ENCODE measurements around the gene COL4A4. TPM values are rescaled to one million over a fixed set of nuclear protein-coding genes. Genes with fewer than 3 reads are reported as not detected.

COL4A4 gene
- total RNA-seq, 1 donor from 2014 or later, result 8.9 TPM

DNA sequence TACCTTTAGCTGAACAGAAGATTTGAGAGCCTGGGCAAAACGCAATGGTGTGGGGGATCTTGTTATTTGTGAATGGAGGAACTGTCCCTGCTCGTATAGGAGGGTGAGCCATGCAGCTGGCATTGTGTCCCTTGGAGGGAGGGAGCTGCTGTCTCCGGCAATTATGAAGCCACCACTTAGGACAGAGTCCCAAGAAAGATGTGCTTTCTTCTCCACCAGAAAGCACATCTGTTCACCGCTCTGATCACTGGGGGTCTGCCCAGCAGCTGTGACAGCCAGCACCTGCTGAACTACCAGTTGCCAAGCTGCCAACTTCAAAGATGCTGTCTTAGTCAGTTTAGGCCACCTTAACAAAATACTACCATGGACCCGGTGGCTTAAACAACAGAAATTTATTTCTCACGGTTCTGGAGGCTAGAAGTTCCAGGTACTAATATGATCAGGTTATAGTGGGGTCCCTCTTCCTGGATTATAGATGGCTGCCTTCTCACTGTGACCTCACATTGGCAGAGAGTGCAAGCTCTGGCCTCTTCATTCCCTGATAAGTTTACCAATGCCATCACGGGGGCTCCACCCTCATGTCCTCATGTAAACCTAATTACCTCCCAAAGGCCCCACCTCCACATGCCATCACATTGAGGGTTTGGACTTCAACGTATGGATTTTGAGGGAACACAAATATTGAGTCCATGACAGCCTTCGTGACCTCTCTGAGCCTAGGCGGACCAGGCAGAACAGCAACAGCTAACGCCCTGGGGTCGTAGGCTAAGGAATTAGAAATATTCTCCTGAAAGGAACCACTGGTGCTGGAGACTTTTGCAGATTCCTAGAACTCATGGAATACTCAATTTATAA, 179.9 kb downstream of the COL4A4 start:
- intact Hi-C loops (cut with micrococcal nuclease), result loop anchor here (10.0 kb wide), 3 partner anchors 149 to 1309 kb away; partner anchors contain the start of gene RHBDD1
- H3K4me3 ChIP-seq, result no peak overlapping the region
- H3K36me3 ChIP-seq, result no peaks in the 10 kb centered on the region
- no peak for DNase-seq
- peak overlapping the region; percentile 17 for H3K27ac ChIP-seq (replicated peaks)
- H3K9me3 ChIP-seq (replicated peaks), result no peaks in the 10 kb centered on the region
- H3K4me1 ChIP-seq, result peaks cover 14% of the 10 kb centered on the region
- TF ChIP-seq, protein P1, sequence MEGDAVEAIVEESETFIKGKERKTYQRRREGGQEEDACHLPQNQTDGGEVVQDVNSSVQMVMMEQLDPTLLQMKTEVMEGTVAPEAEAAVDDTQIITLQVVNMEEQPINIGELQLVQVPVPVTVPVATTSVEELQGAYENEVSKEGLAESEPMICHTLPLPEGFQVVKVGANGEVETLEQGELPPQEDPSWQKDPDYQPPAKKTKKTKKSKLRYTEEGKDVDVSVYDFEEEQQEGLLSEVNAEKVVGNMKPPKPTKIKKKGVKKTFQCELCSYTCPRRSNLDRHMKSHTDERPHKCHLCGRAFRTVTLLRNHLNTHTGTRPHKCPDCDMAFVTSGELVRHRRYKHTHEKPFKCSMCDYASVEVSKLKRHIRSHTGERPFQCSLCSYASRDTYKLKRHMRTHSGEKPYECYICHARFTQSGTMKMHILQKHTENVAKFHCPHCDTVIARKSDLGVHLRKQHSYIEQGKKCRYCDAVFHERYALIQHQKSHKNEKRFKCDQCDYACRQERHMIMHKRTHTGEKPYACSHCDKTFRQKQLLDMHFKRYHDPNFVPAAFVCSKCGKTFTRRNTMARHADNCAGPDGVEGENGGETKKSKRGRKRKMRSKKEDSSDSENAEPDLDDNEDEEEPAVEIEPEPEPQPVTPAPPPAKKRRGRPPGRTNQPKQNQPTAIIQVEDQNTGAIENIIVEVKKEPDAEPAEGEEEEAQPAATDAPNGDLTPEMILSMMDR (IDR thresholded peaks at IDR 0.05; ENCODE audit: borderline replicate concordance), result no peak
- no peaks in the 10 kb centered on the region for H3K27me3 ChIP-seq (ENCODE audit: low read depth)

DNA sequence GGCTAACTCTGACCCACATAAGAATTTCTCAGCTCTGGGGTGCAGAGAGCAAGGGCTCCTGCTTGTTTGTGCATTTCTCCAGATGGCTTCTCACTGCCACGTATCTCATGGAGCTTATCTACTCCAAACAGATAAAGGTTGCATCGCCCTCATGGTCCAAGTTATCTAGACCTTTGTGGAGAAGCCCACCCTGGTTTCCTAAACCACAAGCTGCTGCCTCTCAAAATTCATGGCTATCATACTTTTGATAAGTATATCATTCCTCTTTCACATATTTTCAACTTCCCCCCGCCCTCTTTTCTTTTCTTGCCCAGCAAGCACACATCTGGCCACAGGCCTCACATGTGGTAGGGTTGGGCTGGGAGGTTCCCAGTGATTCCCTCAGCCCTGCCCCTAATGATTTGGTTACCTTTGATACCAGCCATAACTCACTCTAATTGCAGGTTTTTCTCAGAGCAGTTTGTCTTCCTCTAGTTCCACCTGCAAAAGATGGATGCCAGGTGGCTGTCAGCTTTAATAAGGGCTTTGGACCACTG, 182.1 kb downstream of the COL4A4 start:
- Histone ChIP-seq H3K4me1 (peaks cover 18% of the 10 kb centered on the region), H3K36me3 (no peaks in the 10 kb centered on the region), H3K4me3 (no peak overlapping the region), H3K9me3 (replicated peaks) (no peaks in the 10 kb centered on the region), H3K27me3 (ENCODE audit: low read depth) (no peaks in the 10 kb centered on the region), H3K27ac (replicated peaks) (no peak overlapping the region)
- TF ChIP-seq, protein P1 (IDR thresholded peaks at IDR 0.05; ENCODE audit: borderline replicate concordance), result no peak
- DNase-seq, result no peak
- intact Hi-C loops (cut with micrococcal nuclease), result loop anchor here (10.0 kb wide), 3 partner anchors 147 to 1307 kb away; partner anchors contain the start of gene RHBDD1

DNA sequence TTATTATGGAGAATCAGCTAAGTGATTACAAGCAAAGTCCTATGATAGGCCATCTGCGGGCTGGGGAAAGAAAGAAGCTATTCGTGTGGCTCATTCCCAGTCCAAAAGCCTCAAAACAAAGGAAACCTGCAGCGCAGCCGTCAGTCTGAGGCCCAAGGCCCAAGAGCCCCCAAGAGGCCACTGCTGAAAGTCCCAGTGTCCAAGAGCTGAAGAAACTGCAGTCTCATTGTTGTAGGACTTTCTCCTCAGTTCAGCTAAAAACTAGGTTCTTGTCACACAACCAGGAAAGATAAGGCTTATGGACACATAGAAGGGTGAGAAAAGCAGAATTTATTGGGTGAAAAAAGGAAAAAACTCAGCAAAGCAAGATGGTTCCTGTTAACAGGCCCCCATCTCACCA, 185.0 kb downstream of the COL4A4 start:
- no peak for DNase-seq
- Histone ChIP-seq H3K27me3 (ENCODE audit: low read depth) (no peaks in the 10 kb centered on the region), H3K4me1 (peaks cover 4% of the 10 kb centered on the region), H3K4me3 (no peak overlapping the region), H3K27ac (replicated peaks) (no peak overlapping the region), H3K36me3 (no peaks in the 10 kb centered on the region), H3K9me3 (replicated peaks) (no peaks in the 10 kb centered on the region)
- intact Hi-C loops (cut with micrococcal nuclease), result no loop called here
- TF ChIP-seq, protein P1 (IDR thresholded peaks at IDR 0.05; ENCODE audit: borderline replicate concordance), result no peak

DNA sequence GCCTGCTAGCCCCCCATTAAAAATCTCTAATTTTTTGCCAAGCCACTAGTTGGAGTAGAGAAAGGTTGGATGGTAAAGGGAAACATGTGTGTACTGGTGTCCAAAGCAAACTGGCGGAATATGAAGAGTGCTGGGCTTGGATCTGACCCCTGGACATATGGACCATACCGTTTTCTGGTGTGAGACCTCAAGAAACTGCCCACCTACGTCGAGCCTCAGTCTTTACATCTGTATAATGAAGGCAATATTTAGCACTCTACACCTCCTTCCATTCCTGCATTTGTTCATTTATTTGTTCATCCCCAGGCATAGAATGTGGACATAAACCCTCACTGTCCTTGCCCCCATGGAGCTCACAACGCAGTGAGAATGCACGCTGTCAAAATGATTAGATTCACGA, 185.7 kb downstream of the COL4A4 start:
- intact Hi-C loops (cut with micrococcal nuclease), result no loop called here
- Histone ChIP-seq H3K9me3 (replicated peaks) (no peaks in the 10 kb centered on the region), H3K27me3 (ENCODE audit: low read depth) (no peaks in the 10 kb centered on the region), H3K36me3 (no peaks in the 10 kb centered on the region), H3K4me1 (peaks cover 4% of the 10 kb centered on the region), H3K27ac (replicated peaks) (no peak overlapping the region), H3K4me3 (no peak overlapping the region)
- DNase-seq, result no peak
- TF ChIP-seq, protein P1 (IDR thresholded peaks at IDR 0.05; ENCODE audit: borderline replicate concordance), result no peak

DNA sequence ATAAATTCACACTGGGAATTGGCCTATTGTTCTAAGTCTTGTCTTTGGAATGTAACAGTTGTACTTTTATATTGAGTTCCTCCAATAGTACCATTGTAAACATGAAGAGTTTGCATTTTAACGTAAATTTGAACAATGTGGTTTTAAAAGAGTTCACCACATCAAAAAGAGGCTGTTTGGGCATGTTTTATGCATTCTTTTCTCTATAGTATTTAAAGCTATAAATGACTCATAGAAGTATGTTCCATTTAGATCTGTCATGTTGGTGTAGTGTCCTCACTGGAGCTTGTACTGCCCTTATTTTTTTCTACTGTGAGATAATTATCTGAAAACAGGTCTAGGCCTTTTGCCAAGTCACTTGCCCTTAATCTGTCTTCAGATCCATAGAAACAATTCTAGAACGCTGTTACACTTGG, 186.2 kb downstream of the COL4A4 start:
- TF ChIP-seq, protein P1 (IDR thresholded peaks at IDR 0.05; ENCODE audit: borderline replicate concordance), result no peak
- intact Hi-C loops (cut with micrococcal nuclease), result no loop called here
- no peaks in the 10 kb centered on the region for H3K27me3 ChIP-seq (ENCODE audit: low read depth)
- H3K4me3 ChIP-seq, result no peak overlapping the region
- H3K36me3 ChIP-seq, result no peaks in the 10 kb centered on the region
- DNase-seq, result no peak
- no peaks in the 10 kb centered on the region for H3K9me3 ChIP-seq (replicated peaks)
- H3K27ac ChIP-seq (replicated peaks), result no peak overlapping the region
- H3K4me1 ChIP-seq, result peaks cover 4% of the 10 kb centered on the region

All from left ventricle myocardium inferior (tissue), 1 donor.